Skeletal muscle tissue (tissue), 4 donors: ENCODE results near the gene SMCO1. TPM values are rescaled to one million over a fixed set of nuclear protein-coding genes. Genes with fewer than 3 reads are reported as not detected.

Experiments used
- H3K27ac ChIP-seq: one replicate; pipeline ENCODE4 v1.7.0; 2013; ENCODE audit warnings: mild to moderate bottlenecking, low read depth, low read length, inconsistent platforms
- H3K27me3 ChIP-seq, 3 donors: one replicate each; pipeline ENCODE4 v1.7.0; 2013; ENCODE audit warnings: low read length in 3 of 3; ENCODE audit not compliant: control insufficient read depth in 3 of 3, insufficient read depth in 3 of 3
- H3K36me3 ChIP-seq, 3 donors: one replicate each; pipeline ENCODE4 v1.7.0; 2013; ENCODE audit warnings: low read length in 3 of 3; ENCODE audit not compliant: control insufficient read depth in 3 of 3, insufficient read depth in 3 of 3
- H3K4me1 ChIP-seq, 3 donors: one replicate each; pipeline ENCODE4 v1.7.0; 2013; ENCODE audit warnings: low read length in 3 of 3, mild to moderate bottlenecking in 3 of 3; ENCODE audit not compliant: control insufficient read depth in 3 of 3, insufficient read depth in 3 of 3
- H3K4me3 ChIP-seq, 3 donors: one replicate each; pipeline ENCODE4 v1.7.0; 2013; ENCODE audit warnings: low read length in 3 of 3
- H3K9ac ChIP-seq, 3 donors: one replicate each; pipeline ENCODE4 v1.7.0; 2013; ENCODE audit warnings: low read length in 3 of 3, mild to moderate bottlenecking in 3 of 3, moderate library complexity in 2 of 3, low read depth in 1 of 3
- H3K9me3 ChIP-seq, 3 donors: one replicate each; pipeline ENCODE4 v1.7.0; 2013; ENCODE audit warnings: low read length in 3 of 3; ENCODE audit not compliant: control insufficient read depth in 3 of 3
- total RNA-seq: library from RNA; depleted of rRNA; stranded (reverse); fragments of >200 nt; gene quantifications from one replicate; pipeline ENCODE4 v1.2.3, GENCODE V29; 2014
- donor health status: Osteomylitis.

SMCO1 gene
- total RNA-seq, 1 donor from 2014 or later = 3.7 TPM

GRCh38 chr3:196499807-196500524 lies 15.2 kb downstream of the SMCO1 start:
- peaks cover 16 to 32% (median 23%) of the 10 kb centered on the region in 3 donors for H3K4me1 ChIP-seq
- peak overlapping the region; percentile 39 to 63 (median 59) for H3K4me3 ChIP-seq
- H3K36me3 ChIP-seq = peaks cover 0 to 3% (median 2%) of the 10 kb centered on the region in 3 donors
- H3K9me3 ChIP-seq = no peaks in the 10 kb centered on the region
- peak overlapping the region; percentile 39 for H3K27ac ChIP-seq
- no peaks in the 10 kb centered on the region for H3K27me3 ChIP-seq
- H3K9ac ChIP-seq = peak overlapping the region; percentile 28 to 61 (median 60)

GRCh38 chr3:196499061-196499460 lies 16.1 kb downstream of the SMCO1 start:
- Histone ChIP-seq H3K9me3 (no peaks in the 10 kb centered on the region), H3K4me3 (no peak overlapping the region), H3K9ac (peak overlapping the region in 2 of 3 donors; percentile 24 to 47), H3K27me3 (no peaks in the 10 kb centered on the region), H3K36me3 (peaks cover 0 to 3% (median 2%) of the 10 kb centered on the region in 3 donors), H3K27ac (peak overlapping the region; percentile 39), H3K4me1 (peaks cover 16 to 33% (median 23%) of the 10 kb centered on the region in 3 donors)

GRCh38 chr3:196498297-196498696 lies 16.8 kb downstream of the SMCO1 start:
- peaks cover 0 to 3% (median 2%) of the 10 kb centered on the region in 3 donors for H3K36me3 ChIP-seq
- no peak overlapping the region for H3K9ac ChIP-seq
- H3K27me3 ChIP-seq = no peaks in the 10 kb centered on the region
- H3K9me3 ChIP-seq = no peaks in the 10 kb centered on the region
- no peak overlapping the region for H3K4me3 ChIP-seq
- peaks cover 16 to 31% (median 23%) of the 10 kb centered on the region in 3 donors for H3K4me1 ChIP-seq
- peak overlapping the region; percentile 39 for H3K27ac ChIP-seq

GRCh38 chr3:196496183-196496582 lies 19.0 kb downstream of the SMCO1 start:
- no peak overlapping the region for H3K9ac ChIP-seq
- H3K4me3 ChIP-seq = no peak overlapping the region
- no peaks in the 10 kb centered on the region for H3K9me3 ChIP-seq
- peaks cover 0 to 3% (median 0%) of the 10 kb centered on the region in 3 donors for H3K36me3 ChIP-seq
- no peaks in the 10 kb centered on the region for H3K27me3 ChIP-seq
- H3K27ac ChIP-seq = no peak overlapping the region
- peaks cover 10 to 25% (median 17%) of the 10 kb centered on the region in 3 donors for H3K4me1 ChIP-seq

- H3K9me3 ChIP-seq = no peaks in the 10 kb centered on the region
- no peak overlapping the region for H3K9ac ChIP-seq
- H3K4me1 ChIP-seq = peaks cover 0 to 5% (median under 1%) of the 10 kb centered on the region in 3 donors
- no peaks in the 10 kb centered on the region for H3K36me3 ChIP-seq
- H3K27ac ChIP-seq = no peak overlapping the region
- no peaks in the 10 kb centered on the region for H3K27me3 ChIP-seq
- no peak overlapping the region for H3K4me3 ChIP-seq
Observed at GRCh38 chr3:196493292-196493691, 21.9 kb downstream of the SMCO1 start.

GRCh38 chr3:196492080-196492479 lies 23.1 kb downstream of the SMCO1 start:
- Histone ChIP-seq H3K36me3 (peaks cover 1 to 5% (median 3%) of the 10 kb centered on the region in 3 donors), H3K4me3 (no peak overlapping the region), H3K27ac (no peak overlapping the region)

GRCh38 chr3:196489747-196490146 lies 25.4 kb downstream of the SMCO1 start:
- no peak overlapping the region for H3K27ac ChIP-seq
- no peaks in the 10 kb centered on the region for H3K9me3 ChIP-seq
- peaks cover 0 to 4% (median 0%) of the 10 kb centered on the region in 3 donors for H3K4me1 ChIP-seq
- H3K27me3 ChIP-seq = no peaks in the 10 kb centered on the region
- H3K36me3 ChIP-seq = peaks cover 10 to 20% (median 17%) of the 10 kb centered on the region in 3 donors
- H3K9ac ChIP-seq = no peak overlapping the region
- H3K4me3 ChIP-seq = no peak overlapping the region

More at GRCh38 chr3:196492080-196492479, 23.1 kb downstream of the SMCO1 start:
- Histone ChIP-seq H3K9ac (no peak overlapping the region), H3K27me3 (no peaks in the 10 kb centered on the region), H3K4me1 (peaks cover 0 to 5% (median 0%) of the 10 kb centered on the region in 3 donors), H3K9me3 (no peaks in the 10 kb centered on the region)

GRCh38 chr3:196486263-196486662 lies 28.9 kb downstream of the SMCO1 start:
- H3K4me3 ChIP-seq = no peak overlapping the region
- H3K36me3 ChIP-seq = peaks cover 24 to 42% (median 39%) of the 10 kb centered on the region in 3 donors
- no peaks in the 10 kb centered on the region for H3K4me1 ChIP-seq
- H3K9me3 ChIP-seq = no peaks in the 10 kb centered on the region
- H3K27ac ChIP-seq = no peak overlapping the region
- no peak overlapping the region for H3K9ac ChIP-seq
- no peaks in the 10 kb centered on the region for H3K27me3 ChIP-seq

GRCh38 chr3:196477678-196478077 lies 37.5 kb downstream of the SMCO1 start:
- H3K4me1 ChIP-seq = no peaks in the 10 kb centered on the region
- no peak overlapping the region for H3K27ac ChIP-seq
- H3K36me3 ChIP-seq = peaks cover 25 to 53% (median 37%) of the 10 kb centered on the region in 3 donors
- no peaks in the 10 kb centered on the region for H3K27me3 ChIP-seq
- no peaks in the 10 kb centered on the region for H3K9me3 ChIP-seq
- H3K9ac ChIP-seq = no peak overlapping the region
- H3K4me3 ChIP-seq = no peak overlapping the region

- no peaks in the 10 kb centered on the region for H3K9me3 ChIP-seq
- no peaks in the 10 kb centered on the region for H3K27me3 ChIP-seq
- no peaks in the 10 kb centered on the region for H3K4me1 ChIP-seq
- H3K4me3 ChIP-seq = no peak overlapping the region
- H3K27ac ChIP-seq = no peak overlapping the region
- no peak overlapping the region for H3K9ac ChIP-seq
- H3K36me3 ChIP-seq = peaks cover 23 to 45% (median 24%) of the 10 kb centered on the region in 3 donors
Observed at GRCh38 chr3:196472286-196472685, 42.9 kb downstream of the SMCO1 start.
